Endothelial cell of umbilical vein (primary cell): Measurements from ENCODE around the gene GXYLT2. TPM values are rescaled to one million over a fixed set of nuclear protein-coding genes. Genes with fewer than 3 reads are reported as not detected.

Experiments
- BruUV-seq: library from RNA; stranded (reverse); fragments of 400-500 nt; replicated peaks from 2 replicates; lab custom pipeline; 2021; lab: Mats Ljungman, UMichigan
- CTCF ChIA-PET: fragments of 300-600, 350-600 bp; sonication (Branson Sonifier 250); formaldehyde crosslinking; loops from one replicate; lab custom pipeline; 2021; ENCODE audit warnings: antibody characterized with exemption, inconsistent platforms; lab: Charles Lee
- POLR2A ChIA-PET: fragments of 300-600, 350-600 bp; sonication (Branson Sonifier 250); formaldehyde crosslinking; loops from one replicate; lab custom pipeline; 2021; ENCODE audit warnings: antibody characterized with exemption, inconsistent platforms; lab: Charles Lee
- DNase-seq: peaks from one replicate; pipeline ENCODE4 v3.0.0-alpha.2; 2011; ENCODE audit warnings: low read depth, low spot score
- FAIRE-seq: peaks from 2 replicates; lab custom pipeline; 2011; peaks lifted over from hg19 to GRCh38; lab: Jason Lieb, UNC
- H2AFZ ChIP-seq: 2 replicates; pipeline ENCODE4 v1.6.0; 2012; ENCODE audit warnings: low read depth, low read length, control low read depth, inconsistent platforms
- H3K27ac ChIP-seq: 2 replicates; pipeline ENCODE4 v1.5.1; 2011; ENCODE audit warnings: low read depth, mild to moderate bottlenecking, control low read depth, low read length, moderate library complexity; ENCODE audit not compliant: insufficient read depth
- H3K27me3 ChIP-seq, 2 experiments: 2 replicates each; pipeline versions ENCODE4 v1.6.0 to v1.6.1; 2011; ENCODE audit warnings: low read length in 2 of 2, mixed read lengths in 1 of 2; ENCODE audit not compliant: control insufficient read depth in 2 of 2, insufficient read depth in 2 of 2
- H3K36me3 ChIP-seq, 2 experiments: 2 replicates in 1 of 2; 3 replicates in 1 of 2; pipeline ENCODE4 v1.5.1; 2011; ENCODE audit warnings: low read length in 2 of 2, mild to moderate bottlenecking in 1 of 2, moderate library complexity in 1 of 2; ENCODE audit not compliant: control insufficient read depth in 2 of 2, insufficient read depth in 2 of 2; ENCODE audit errors: extremely low read depth in 1 of 2
- H3K4me1 ChIP-seq: 3 replicates; pipeline ENCODE4 v1.5.1; 2011; ENCODE audit warnings: mild to moderate bottlenecking, low read length; ENCODE audit not compliant: control insufficient read depth, insufficient read depth; ENCODE audit errors: extremely low read depth
- H3K4me2 ChIP-seq: 2 replicates; pipeline ENCODE4 v1.6.1; 2011; ENCODE audit warnings: low read length, control low read depth, mixed read lengths; ENCODE audit not compliant: insufficient read depth
- H3K4me3 ChIP-seq, 3 experiments: fragments of 200-600 bp in 1 of 3; sonication (generic), shearing (Covaris generic) in 1 of 3; replicated peaks in 1 of 3; 2 replicates each; pipeline ENCODE4 v1.5.1; 2011 to 2016; ENCODE audit warnings: control low read depth in 3 of 3, low read length in 3 of 3, mild to moderate bottlenecking in 2 of 3, inconsistent platforms in 1 of 3, low read depth in 1 of 3, moderate library complexity in 1 of 3; ENCODE audit not compliant: insufficient read depth in 1 of 3
- H3K79me2 ChIP-seq: 2 replicates; pipeline ENCODE4 v1.6.0; 2012; ENCODE audit warnings: low read length, inconsistent platforms; ENCODE audit not compliant: control insufficient read depth, insufficient read depth
- H3K9ac ChIP-seq: replicated peaks from 2 replicates; pipeline ENCODE3; 2011; ENCODE audit warnings: low read length, control low read depth; ENCODE audit not compliant: insufficient read depth; ENCODE audit errors: extremely low read depth
- H3K9me1 ChIP-seq: replicated peaks from 3 replicates; pipeline ENCODE4 v1.6.0; 2011; ENCODE audit warnings: mild to moderate bottlenecking, low read length; ENCODE audit not compliant: control insufficient read depth, insufficient read depth; ENCODE audit errors: extremely low read depth
- H3K9me3 ChIP-seq: replicated peaks from 2 replicates; pipeline ENCODE4 v1.5.1; 2012; ENCODE audit warnings: low read length, inconsistent platforms; ENCODE audit not compliant: control insufficient read depth, insufficient read depth
- H4K20me1 ChIP-seq: replicated peaks from 2 replicates; pipeline ENCODE3; 2011; ENCODE audit warnings: mild to moderate bottlenecking, low read length; ENCODE audit not compliant: control insufficient read depth, insufficient read depth; ENCODE audit errors: extremely low read depth
- EZH2 ChIP-seq: IDR thresholded peaks from 2 replicates; pipeline ENCODE4 v1.6.1; 2012; ENCODE audit warnings: borderline replicate concordance, low read depth, mild to moderate bottlenecking, moderate library complexity, low read length, inconsistent platforms; ENCODE audit not compliant: severe bottlenecking
- FOS ChIP-seq: IDR thresholded peaks from 2 replicates; pipeline ENCODE4 v1.6.1; 2011; ENCODE audit warnings: mild to moderate bottlenecking, low read length, moderate library complexity, borderline replicate concordance; ENCODE audit not compliant: insufficient read depth
- GATA2 ChIP-seq: IDR thresholded peaks from 2 replicates; pipeline ENCODE4 v1.7.0; 2011; ENCODE audit warnings: low read depth, mild to moderate bottlenecking, moderate library complexity, mixed read lengths, low read length; ENCODE audit not compliant: insufficient read length, insufficient read depth
- JUN ChIP-seq: IDR thresholded peaks from 2 replicates; pipeline ENCODE4 v1.6.1; 2011; ENCODE audit warnings: borderline replicate concordance, low read depth; ENCODE audit not compliant: insufficient read length, insufficient read depth
- POLR2A ChIP-seq: IDR thresholded peaks from 2 replicates; pipeline ENCODE4 v1.6.1; 2012; ENCODE audit warnings: low read depth, mild to moderate bottlenecking, control low read depth, low read length
- POLR2AphosphoS5 ChIP-seq: IDR thresholded peaks from 2 replicates; pipeline ENCODE4 v1.6.1; 2012; ENCODE audit warnings: low read depth, mild to moderate bottlenecking, control low read depth, low read length, moderate library complexity; ENCODE audit not compliant: insufficient read depth
- dilution Hi-C: fragments of 300-500 bp; cut with MboI; formaldehyde crosslinking; loops from one replicate; pipeline ENCODE4 v1.15.0; 2019; ENCODE audit warnings: low sequenced_read_pairs; ENCODE audit not compliant: extremely low pct_ligation_motif_present
- intact Hi-C: fragments of 100-400 bp; cut with micrococcal nuclease; formaldehyde crosslinking; loops from one replicate; pipeline ENCODE4 v1.10.0; 2022
- polyA plus RNA-seq, 4 experiments: library from polyadenylated mRNA; depleted of rRNA in 3 of 4; stranded (reverse) in 3 of 4; unstranded in 1 of 4; fragments of >200 nt; gene quantifications; 2 replicates each; pipeline versions ENCODE4 v1.2.1 to v1.2.3, GENCODE V29; 2011 to 2012; ENCODE audit warnings: missing spikeins in 1 of 4
- total RNA-seq: library from RNA; stranded (reverse); gene quantifications from 2 replicates; pipeline ENCODE4 v1.2.3, GENCODE V29; 2021
- TF ChIP-seq, protein P1 (sequence below), 2 donors: IDR thresholded peaks; 1 replicate in 1 of 2; 2 replicates in 1 of 2; pipeline ENCODE4 v1.5.1; 2011; ENCODE audit warnings: low read length in 2 of 2, mild to moderate bottlenecking in 2 of 2, moderate library complexity in 2 of 2, control low read depth in 1 of 2, inconsistent platforms in 1 of 2, low read depth in 1 of 2; ENCODE audit not compliant: insufficient read depth in 1 of 2; ENCODE audit errors: extremely low read depth in 1 of 2
- TF ChIP-seq, protein P2 (sequence below): IDR thresholded peaks from 2 replicates; pipeline ENCODE4 v1.6.1; 2011; ENCODE audit not compliant: insufficient read depth, insufficient read length

GXYLT2 gene
- total and polyA plus RNA-seq, 2 donors (not counting 3 experiments of a cell fraction or from before 2014, with no cell fraction given) = 0.07 to 0.24 TPM

DNA sequence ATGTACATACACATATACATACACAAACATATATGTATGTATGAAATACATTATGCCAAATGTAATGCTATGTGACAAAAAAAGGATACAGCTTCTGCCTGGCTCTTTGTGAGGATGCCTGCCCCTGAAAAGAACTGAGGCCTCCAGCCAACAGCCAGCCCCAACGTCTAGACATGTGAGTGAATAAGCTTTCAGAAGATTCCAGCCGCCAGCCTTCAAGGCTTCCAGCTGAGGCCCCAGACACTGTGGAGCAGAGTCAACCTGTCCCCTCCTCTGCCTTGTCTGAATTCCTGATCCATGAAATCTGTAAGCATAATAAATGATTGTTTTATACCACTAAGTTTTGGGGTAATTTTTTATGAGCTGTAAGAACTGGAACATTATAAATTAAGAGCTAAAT is 24.7 kb downstream of the GXYLT2 start:
- TF ChIP-seq, protein P1, sequence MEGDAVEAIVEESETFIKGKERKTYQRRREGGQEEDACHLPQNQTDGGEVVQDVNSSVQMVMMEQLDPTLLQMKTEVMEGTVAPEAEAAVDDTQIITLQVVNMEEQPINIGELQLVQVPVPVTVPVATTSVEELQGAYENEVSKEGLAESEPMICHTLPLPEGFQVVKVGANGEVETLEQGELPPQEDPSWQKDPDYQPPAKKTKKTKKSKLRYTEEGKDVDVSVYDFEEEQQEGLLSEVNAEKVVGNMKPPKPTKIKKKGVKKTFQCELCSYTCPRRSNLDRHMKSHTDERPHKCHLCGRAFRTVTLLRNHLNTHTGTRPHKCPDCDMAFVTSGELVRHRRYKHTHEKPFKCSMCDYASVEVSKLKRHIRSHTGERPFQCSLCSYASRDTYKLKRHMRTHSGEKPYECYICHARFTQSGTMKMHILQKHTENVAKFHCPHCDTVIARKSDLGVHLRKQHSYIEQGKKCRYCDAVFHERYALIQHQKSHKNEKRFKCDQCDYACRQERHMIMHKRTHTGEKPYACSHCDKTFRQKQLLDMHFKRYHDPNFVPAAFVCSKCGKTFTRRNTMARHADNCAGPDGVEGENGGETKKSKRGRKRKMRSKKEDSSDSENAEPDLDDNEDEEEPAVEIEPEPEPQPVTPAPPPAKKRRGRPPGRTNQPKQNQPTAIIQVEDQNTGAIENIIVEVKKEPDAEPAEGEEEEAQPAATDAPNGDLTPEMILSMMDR (IDR thresholded peaks at IDR 0.05; ENCODE audit: extremely low read depth in 1 of 2, insufficient read depth in 1 of 2, low read depth in 1 of 2, low read length in 2 of 2) = no peak
- TF ChIP-seq GATA2 (no peak), POLR2AphosphoS5 (no peak), POLR2A (no peak), JUN (no peak), FOS (no peak), EZH2 (no peak)
- TF ChIP-seq, protein P2, sequence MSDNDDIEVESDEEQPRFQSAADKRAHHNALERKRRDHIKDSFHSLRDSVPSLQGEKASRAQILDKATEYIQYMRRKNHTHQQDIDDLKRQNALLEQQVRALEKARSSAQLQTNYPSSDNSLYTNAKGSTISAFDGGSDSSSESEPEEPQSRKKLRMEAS = no peak
- intact Hi-C loops (no loop called here), dilution Hi-C loops (no loop called here)
- Histone ChIP-seq H3K4me1 (peaks cover 10% of the 10 kb centered on the region), H3K9ac (no peak overlapping the region), H3K4me2 (no peak overlapping the region), H3K36me3 (no peaks in the 10 kb centered on the region), H3K79me2 (no peaks in the 10 kb centered on the region), H3K4me3 (no peak overlapping the region), H3K9me3 (no peaks in the 10 kb centered on the region), H3K27ac (no peak overlapping the region), H3K27me3 (peaks cover 0 to 3% of the 10 kb centered on the region in 2 experiments), H2AFZ (no peak overlapping the region), H3K9me1 (no peaks in the 10 kb centered on the region), H4K20me1 (no peaks in the 10 kb centered on the region)
- DNase-seq (no peak), FAIRE-seq (no peak)
- no TSS peak for BruUV-seq
- ChIA-PET POLR2A (no interaction called here), CTCF (interaction anchor here (0.9 to 1.0 kb wide), 2 partner anchors 144 to 173 kb away, joined by 3 to 4 read pairs; no protein-coding TSS in a partner anchor)
